ENCODE data around the gene HEMK1.

Gene HEMK1, protein sequence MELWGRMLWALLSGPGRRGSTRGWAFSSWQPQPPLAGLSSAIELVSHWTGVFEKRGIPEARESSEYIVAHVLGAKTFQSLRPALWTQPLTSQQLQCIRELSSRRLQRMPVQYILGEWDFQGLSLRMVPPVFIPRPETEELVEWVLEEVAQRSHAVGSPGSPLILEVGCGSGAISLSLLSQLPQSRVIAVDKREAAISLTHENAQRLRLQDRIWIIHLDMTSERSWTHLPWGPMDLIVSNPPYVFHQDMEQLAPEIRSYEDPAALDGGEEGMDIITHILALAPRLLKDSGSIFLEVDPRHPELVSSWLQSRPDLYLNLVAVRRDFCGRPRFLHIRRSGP

DNA sequence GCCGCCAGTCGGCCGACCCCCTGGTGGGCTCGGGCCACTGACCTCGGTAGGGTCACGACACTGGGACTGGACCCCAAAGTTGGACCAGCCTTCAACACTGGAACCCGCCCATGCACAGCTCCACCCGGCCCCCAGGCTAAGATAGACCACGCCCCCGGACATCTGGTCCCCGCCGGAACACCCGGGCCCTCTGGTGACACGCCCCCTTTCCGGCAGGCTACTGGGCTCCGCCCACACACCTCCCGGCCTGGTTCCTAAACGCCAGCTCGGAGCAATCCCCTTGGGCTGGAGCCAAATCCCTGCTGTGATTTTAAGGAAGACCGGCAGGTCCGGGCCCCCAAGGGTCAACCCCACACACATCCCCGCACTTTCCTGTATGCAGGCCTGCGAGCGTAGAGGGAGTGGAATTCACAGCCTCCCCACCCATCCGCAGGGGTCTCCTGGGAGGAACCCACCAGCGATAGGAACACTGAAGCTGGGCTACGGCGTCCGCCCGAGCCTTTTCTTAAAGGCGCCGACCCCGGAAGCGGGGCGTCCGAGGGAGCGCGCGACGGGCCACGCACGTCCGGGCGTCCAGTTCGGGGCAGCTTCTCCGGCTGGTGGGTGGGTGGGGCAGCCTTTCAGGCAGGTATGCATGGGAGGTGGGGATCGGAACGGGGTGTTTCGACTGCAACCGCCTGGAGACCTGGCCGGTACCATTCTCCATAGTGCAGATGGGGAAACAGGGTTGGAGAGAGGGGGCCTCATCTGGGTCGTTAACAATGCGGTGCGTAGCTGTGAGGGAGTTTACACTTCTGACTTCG, at the start of gene HEMK1:
TSS of gene HEMK1 (plus strand) at position 576 of the 803 bp plus-strand sequence. CDS start 1,583 bp downstream, outside the sequence.
- DNase-seq (ENCODE audit: low read depth, low spot score) = peak; percentile 97

DNA sequence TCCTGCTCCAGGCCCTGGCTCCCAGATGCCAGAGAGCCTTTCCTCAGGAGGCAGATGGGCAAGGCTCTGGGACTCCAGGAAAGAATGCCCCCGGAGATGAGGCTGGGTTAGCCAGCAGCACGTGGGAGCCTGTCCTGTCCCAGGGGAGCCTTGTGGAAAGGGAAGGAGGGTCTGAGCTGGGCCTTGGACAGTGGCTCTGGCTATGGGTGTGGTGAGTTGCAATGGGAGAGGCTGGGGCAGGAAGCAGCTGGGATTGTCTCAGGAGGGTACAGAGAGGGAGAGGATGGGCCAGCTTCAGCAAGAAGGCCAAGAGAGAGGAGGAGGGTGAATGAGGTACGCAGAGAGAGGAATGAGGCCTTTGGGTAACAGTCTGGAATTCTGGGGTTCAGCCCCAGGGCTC, 48.5 kb upstream of the HEMK1 start:
- DNase-seq (ENCODE audit: low read depth, low spot score) = no peak

DNA sequence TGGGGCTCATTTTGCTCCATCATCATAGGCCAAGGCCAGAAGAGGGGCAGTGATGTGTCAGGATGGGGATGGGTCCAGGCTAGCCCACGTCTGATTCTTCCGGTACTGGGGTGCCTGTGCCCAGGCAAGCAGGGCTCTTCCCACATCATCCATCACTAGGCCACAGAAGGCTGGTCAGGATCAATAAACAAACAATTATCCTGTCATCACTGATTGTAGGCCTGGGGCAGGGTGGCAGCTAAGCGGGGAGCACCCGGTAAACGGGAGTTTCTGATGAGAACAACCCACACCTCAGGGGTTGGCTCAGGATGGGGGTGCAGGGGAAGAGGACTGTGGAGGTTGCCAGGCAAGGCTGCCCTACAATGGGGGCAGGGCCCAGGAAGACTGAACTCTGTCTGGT, 47.8 kb upstream of the HEMK1 start:
- DNase-seq (ENCODE audit: low read depth, low spot score) = peak; percentile 57

DNA sequence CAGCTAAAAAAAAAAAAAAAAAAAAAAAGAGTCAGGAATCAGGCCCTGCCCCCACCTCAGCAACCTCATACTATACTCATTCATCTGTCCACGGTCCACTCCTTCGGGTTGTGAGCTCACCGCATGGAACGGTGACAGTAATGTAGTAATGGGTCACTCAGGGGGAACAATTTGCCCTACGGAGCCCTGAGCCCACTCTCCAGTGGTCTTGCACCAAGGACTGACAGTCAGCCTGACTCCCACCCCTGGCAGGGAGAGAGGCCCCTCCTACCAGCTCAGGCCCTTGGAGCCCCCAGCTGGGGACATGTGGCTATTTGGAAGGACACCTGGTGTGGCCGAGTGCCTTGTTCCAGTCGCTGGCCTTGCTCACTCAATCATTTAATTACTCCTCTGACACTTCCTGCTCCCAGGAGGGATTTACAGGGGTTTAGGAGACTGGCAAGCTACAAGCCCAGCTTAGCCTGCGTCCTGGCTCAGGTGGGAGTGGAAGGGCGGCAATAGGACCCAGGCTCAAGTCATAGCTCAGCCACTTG, 46.0 kb upstream of the HEMK1 start:
- DNase-seq (ENCODE audit: low read depth, low spot score) = peak; percentile 63

DNA sequence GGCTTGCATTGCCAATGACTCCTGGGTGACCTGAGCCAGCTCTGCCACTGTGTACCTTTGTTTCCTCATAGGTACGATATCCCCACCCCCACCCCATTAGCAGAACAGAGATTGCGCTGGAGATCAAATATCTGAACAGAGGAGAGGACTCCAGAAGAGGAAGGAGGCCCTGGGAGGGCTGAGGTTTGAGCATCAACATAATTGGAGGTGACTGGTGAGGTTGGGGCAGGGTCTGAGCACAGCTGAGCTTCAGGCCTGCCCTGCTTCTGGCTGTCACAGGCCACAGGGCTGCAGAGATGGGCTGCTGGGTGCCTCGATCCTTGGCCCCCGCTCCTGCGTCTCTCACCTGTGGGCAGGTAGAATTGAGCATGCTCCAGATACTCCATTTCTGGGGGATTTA, 44.6 kb upstream of the HEMK1 start:
- no peak for DNase-seq (ENCODE audit: low read depth, low spot score)

DNA sequence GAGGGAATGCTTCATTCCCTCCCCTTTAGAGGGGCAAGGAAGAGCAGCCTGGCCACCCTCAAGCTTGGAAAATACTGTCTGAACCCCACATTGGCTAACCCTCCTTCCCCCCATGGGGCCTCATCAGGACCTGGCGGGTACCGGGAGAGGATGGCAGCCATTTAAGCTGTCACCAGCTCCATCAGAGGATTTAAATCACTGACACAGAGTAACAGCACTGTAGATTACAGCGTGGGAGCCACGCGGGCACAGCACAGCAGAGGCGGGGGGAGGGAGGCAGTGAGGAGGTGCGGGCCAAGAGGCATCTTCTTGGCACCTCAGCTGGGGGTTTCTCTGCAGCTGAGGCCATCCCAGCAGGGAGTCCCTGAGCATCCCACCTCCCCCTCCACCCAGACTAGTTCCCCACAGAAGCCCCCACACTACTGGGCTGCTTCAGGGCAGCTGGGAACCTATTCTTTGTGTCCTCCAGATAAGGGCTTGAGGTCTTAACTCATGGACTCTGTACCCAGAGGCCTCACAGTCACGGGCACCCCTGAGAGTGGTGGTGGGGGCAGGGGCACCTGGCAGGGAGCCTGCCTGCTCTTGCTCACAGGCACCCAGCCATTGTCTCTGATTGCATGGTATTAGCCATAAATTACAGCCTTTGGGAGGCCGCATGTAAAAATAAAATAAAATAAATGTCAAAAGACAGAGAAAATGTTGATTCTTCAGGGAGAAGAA, 44.0 kb upstream of the HEMK1 start:
- DNase-seq (ENCODE audit: low read depth, low spot score) = no peak

DNA sequence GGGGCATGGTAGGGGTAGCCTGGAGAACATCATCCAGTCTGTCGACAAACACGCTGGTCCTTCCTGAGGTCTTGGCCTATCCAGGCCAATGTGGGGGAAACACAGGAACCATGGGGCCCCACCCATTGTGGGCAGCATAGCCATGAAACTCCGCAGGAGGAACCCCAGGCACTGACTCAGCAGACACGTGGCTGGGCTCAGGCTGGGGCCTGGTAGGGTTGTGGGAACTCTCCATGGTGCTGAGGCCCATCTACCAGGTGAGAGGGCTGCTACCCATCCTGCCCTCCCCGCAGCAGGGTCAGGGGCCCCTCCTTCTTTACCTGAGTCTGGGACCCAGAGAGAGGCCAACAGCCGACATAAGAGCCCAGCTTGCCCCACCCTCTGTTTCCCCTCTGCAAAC, 43.3 kb upstream of the HEMK1 start:
- DNase-seq (ENCODE audit: low read depth, low spot score) = peak; percentile 78

DNA sequence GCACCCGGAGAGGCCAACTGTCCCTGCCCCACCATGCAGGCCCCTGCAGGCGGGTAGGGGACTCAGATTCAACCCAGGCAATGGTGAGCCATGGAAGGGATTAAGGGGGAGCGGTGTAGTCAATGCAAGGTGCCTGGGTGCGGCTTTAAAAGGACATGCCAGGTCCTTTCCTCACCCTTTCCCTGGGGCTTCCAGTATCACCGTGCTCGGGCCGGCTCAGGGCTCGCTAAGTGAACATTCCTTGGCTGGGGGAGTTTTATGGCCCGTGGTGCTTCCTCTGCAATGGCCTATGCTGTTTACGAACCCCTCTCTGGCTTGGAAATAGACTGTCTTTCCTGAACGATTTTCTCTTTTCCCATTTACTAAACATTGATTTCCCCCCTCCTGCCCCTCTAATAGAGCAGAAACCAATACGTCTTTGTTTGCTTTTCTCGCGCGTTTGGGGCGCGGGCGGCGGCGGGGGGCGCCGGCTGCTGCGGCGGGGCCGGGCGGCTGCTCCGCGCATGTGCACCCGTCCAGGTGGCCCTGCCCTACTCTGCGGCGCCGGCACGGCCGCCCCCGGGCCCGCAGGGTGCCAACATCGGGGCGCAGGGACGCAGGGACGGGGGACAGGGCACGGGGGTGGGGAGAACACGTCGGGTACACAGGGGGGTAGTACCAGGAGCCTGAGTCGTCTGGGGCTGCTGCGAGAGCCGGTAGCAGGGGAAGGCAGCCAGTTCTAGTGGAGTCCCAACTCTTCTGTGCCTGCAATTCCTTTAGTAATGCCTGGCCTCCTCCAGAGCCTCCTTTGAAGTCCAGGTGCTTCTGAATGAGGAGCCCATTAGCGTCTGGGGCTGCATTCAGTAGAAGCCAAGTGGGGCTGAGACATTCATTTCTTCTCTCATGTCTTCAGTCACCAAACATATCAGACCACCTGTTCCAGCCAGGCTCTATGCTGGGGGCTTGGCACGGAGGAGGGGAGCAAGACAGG, 39.0 kb upstream of the HEMK1 start:
- DNase-seq (ENCODE audit: low read depth, low spot score) = peak; percentile 50

DNA sequence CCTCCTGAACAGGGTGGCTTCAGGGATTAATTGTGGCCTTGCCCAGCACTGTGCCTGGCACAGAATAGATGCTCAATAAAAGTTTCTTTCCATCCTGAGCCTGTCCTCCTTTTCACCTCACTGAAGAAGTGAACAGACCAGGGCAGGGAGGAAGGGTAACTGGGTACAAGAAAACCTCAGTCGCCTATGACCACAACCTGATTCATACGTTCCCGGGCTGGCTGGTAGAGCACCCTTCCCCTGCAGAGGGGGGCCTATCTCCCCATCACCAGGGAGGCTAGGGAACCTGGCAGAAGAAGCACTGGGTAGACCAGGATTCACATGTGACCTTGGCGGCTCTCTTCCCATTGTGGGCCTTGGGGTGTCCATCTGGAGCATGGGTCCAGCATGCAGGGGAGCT, 38.1 kb upstream of the HEMK1 start:
- no peak for DNase-seq (ENCODE audit: low read depth, low spot score)

DNA sequence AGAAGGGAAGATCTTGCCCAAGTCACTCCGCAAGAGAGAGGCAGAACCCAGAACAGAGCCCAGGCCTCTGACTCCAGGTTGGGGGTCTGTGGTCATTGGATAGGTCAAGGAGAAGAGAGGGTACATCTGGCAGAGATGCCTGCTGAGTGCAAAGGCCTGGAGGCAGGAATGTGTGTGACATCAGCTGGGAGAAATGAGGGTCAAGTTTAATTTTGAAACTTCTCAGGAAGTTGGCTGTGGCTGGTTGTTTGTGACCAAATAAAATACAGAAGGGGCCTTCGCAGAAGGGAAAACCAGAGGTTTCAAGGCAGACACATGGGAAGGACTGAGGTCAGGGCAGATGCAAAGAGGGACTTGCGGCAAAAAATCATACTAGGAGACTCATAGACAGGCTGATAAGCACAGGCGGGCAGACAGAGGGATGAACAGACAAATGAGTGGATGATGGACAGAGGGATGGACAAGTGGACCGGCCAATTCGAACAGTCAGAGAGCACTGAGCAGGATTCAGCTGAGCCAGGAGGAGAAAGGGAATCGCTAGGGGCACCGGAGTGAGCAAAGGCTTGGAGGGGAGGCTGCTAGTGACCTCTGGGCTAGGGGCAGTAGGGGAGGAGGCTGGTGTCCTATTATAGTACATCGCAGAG, 37.1 kb upstream of the HEMK1 start:
- no peak for DNase-seq (ENCODE audit: low read depth, low spot score)

DNA sequence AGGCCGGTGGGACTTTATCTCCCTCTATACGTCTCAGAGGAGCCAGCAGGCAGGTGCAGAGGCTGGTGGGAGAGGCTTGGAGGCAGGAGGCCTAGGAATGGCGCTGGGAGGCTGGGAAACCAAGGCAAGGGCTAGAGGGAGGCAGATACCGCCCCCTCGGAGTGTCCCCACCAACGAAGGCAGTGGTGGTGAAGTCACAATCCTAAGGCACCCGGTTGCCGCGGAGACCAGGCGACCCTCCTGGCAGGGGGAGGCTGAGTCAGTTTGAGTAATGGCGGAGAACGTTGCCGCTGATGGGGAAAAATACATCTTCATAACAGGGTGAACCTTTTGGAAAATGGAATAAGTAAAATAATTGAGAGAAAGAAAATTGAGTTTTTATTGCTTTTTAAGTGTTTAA, 36.0 kb upstream of the HEMK1 start:
- DNase-seq (ENCODE audit: low read depth, low spot score) = no peak

DNA sequence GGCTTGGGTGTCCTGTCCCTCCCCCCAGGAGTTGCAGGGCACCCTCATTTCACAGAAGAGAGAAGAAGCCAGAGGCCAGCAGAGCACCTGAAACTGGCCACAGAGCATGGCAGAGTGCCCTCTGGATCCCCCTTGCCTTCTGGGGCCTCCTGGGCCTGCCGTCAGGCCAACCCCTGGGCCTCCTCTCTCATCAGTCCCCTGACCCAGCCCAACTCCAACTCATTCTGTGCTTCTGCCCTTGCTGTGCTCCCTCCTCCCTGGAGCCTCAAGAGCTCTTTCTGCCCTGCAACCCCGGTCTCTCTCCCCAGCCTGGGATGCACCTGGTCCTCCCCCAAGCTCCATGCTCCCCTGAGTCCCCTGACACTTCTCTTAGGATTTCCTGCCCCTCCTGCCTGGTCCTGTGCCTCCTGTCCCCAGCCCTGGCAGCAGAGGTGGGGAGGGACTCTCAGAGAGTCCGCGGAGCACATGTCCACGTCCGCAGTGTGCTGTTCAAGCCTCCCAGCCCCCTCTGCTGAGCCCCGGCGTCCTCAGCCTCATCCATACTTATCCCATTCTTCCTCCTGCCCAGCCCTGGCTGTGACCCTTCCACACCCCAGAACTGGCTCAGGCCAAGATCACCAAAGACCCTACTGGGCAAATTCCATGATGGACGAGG, 35.4 kb upstream of the HEMK1 start:
- DNase-seq (ENCODE audit: low read depth, low spot score) = no peak

DNA sequence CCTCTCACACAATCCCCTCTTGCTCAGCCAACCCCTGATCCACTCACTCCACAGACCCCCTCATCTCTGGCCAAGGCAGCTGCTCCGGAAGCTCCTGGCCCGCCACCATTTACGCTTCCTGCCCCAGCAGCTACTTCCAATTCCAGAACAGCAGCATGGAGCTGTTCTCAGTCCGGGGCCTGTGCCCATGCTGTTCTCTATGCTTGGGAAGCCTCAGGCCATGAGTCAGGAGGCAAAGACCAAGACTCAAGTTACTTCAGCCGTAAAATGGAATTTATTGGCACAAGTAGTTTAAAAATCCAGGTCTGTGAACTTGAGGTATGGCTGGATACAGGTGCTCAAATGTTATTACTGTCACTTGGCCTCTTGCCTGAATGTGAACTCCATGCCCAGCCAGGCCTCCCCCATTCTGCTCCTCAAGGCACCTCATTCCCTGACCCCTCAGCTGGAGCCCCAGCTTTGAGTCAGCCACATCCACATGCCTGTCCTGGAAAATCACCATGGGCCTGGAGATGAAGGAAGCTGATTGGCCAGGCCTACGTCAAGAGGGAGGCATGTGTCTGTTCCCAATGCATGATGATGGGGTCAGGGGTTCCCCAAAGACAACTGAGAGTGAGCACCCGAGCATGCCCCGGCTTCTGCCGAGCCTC, 34.5 kb upstream of the HEMK1 start:
- DNase-seq (ENCODE audit: low read depth, low spot score) = no peak

DNA sequence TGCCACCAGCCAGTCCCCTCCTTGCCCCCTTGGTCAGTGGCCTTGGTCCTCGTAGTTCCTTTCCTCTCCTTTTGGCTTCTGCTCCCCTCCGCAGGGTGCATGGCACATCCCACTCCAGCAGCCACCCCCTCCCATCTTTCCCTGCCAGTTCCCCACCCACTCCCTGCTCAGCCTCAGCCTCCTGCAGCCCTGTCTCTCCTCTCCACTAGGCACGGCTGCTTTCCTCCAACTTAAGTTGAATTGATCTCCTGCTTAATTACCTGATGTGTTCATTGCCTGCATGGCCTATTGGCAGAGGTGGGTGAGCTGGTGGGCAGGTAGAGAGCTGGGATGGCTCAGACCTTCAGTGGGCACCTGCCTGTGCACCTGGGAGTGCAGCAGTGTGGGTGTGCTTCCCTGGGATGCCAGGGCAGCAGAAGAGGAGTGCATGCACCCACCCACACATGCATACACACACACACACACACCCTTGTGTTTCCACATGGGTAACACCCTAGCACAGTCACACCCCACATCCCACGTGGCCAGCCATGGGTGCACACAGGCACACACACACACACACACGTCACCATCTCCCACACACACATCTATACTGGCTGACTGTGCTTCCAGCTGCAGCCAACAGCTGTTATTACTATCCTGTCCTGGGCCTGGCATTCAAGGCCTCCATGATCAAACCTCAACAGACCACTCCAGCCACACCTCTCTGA, 32.7 kb upstream of the HEMK1 start:
- DNase-seq (ENCODE audit: low read depth, low spot score) = no peak

DNA sequence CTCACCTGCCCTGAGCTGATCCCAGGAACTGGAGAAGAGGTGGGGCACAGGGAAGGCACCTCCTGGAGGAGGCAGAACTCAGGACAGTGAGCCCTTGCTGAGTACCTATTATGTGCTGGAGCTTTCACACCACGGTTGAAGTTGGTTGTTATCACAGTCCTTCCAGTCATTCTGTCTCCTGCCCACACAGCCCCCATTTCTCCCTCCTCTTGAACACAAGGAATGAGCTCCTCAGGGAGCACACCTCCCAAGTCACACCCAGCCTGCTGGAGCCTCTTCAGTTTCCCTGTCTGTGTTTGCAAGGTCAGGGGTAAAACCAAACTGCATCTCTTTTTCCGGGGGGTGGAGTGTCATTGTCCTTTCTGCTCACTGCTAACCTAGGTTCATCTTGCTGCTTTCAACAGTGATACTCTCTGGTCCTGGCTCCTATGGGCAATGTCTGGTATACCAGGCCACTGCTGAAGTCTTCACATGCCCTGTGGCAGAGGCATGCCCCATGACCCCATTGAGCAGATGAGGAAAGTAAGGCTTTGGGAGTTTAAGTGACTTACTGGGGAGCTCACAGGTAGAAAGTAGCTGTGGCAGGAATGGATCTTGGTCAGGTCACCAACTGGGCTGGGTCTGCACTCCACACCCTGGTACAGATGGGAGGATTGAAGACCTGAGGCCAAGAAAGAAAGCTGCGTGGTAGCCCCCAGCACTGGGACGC, 31.7 kb upstream of the HEMK1 start:
- no peak for DNase-seq (ENCODE audit: low read depth, low spot score)

DNA sequence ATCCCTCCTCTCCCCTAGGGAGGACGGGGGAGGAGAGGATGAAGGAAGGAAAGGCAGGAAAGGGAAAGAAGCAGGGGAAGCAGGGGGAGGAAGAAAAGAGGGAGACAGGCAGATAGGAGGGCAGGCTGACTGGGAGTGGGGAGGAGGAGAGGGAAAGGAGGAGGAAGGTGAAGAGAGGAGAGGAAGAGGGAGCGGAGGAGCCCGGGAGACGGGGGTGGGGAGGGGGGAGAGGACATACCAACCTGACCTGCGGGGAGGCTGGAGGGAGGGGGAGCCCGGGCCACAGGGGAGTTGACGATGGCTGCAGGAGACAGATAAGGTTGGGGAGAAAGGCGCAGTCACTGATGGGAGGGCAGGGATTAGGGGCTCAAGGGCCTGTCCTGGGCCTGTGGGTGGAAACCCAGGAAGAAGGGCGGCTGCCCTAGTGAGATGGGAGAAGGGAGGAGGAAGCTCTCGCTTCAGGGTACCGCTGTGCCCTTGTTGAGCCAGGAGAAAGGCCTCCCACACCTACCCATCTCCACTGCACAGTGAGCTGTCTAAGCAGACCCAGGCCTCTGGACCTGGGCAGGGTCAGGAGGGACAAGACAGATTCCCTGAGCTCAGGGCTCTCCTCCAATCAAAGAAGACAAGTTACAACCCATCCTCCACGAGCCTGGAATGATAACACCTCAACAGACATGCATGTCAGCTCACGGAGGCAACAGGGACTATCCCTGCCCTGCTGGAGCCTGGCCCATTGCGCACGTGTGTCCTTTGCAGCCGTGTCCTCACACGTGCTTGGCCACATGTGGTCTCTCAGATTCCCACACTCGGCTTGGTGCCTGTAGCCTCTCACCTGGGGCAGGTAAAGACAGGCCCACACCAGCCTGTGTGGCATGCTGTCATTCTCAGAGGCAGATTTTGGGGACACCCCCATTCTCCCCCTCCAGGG, 29.7 kb upstream of the HEMK1 start:
- no peak for DNase-seq (ENCODE audit: low read depth, low spot score)

Data from ELF-1 (cell line).